ENCODE data around the gene DPYSL3. TPM values are rescaled to one million over a fixed set of nuclear protein-coding genes. Genes with fewer than 3 reads are reported as not detected.
"Not testable (repeated sequence)": the region's sequence is repeated elsewhere in the genome, so short reads cannot be mapped to it uniquely, and the experiment has no call there.

DPYSL3 gene
- polyA plus RNA-seq, 1 of the 3 experiments (the other 2 are of a cell fraction): 123 TPM

GRCh38 chr5:147554261-147554817, 44.5 kb upstream of the DPYSL3 start (continued):
- TF ChIP-seq RCOR1 (IDR thresholded peaks at IDR 0.05; ENCODE audit: low read length): peak; percentile 30; the same call in 1 of the 2 replicates
- no peak for TF ChIP-seq TAF1 (IDR thresholded peaks at IDR 0.05; ENCODE audit: borderline replicate concordance, low read depth, low read length)
- peak; percentile 99 for TF ChIP-seq TCF12 (IDR thresholded peaks at IDR 0.05)
- TF ChIP-seq FOXM1 (IDR thresholded peaks at IDR 0.05; ENCODE audit: low read depth): peak; percentile 94
- TF ChIP-seq RAD21 (IDR thresholded peaks at IDR 0.05; ENCODE audit: low read length): no peak
- TF ChIP-seq NRF1 (IDR thresholded peaks at IDR 0.05; ENCODE audit: low read depth, low read length): no peak
- no peak for TF ChIP-seq RFX5 (IDR thresholded peaks at IDR 0.05; ENCODE audit: low read length)
- peak; percentile 83 for TF ChIP-seq POLR2AphosphoS5 (IDR thresholded peaks at IDR 0.05; ENCODE audit: low read depth, low read length)
- TF ChIP-seq RXRA (IDR thresholded peaks at IDR 0.05; ENCODE audit: borderline replicate concordance, low read depth): peak; percentile 55
- TF ChIP-seq JUND (IDR thresholded peaks at IDR 0.05): peak; percentile 82
- peak; percentile 97 for TF ChIP-seq PBX3 (IDR thresholded peaks at IDR 0.05)
- TF ChIP-seq, protein P1, sequence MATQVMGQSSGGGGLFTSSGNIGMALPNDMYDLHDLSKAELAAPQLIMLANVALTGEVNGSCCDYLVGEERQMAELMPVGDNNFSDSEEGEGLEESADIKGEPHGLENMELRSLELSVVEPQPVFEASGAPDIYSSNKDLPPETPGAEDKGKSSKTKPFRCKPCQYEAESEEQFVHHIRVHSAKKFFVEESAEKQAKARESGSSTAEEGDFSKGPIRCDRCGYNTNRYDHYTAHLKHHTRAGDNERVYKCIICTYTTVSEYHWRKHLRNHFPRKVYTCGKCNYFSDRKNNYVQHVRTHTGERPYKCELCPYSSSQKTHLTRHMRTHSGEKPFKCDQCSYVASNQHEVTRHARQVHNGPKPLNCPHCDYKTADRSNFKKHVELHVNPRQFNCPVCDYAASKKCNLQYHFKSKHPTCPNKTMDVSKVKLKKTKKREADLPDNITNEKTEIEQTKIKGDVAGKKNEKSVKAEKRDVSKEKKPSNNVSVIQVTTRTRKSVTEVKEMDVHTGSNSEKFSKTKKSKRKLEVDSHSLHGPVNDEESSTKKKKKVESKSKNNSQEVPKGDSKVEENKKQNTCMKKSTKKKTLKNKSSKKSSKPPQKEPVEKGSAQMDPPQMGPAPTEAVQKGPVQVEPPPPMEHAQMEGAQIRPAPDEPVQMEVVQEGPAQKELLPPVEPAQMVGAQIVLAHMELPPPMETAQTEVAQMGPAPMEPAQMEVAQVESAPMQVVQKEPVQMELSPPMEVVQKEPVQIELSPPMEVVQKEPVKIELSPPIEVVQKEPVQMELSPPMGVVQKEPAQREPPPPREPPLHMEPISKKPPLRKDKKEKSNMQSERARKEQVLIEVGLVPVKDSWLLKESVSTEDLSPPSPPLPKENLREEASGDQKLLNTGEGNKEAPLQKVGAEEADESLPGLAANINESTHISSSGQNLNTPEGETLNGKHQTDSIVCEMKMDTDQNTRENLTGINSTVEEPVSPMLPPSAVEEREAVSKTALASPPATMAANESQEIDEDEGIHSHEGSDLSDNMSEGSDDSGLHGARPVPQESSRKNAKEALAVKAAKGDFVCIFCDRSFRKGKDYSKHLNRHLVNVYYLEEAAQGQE (IDR thresholded peaks at IDR 0.05; ENCODE audit: low read depth, low read length): peak; percentile 57; the same call in 1 of the 2 replicates
- TF ChIP-seq MXI1 (IDR thresholded peaks at IDR 0.05; ENCODE audit: low read depth, low read length): no peak
- no peak for TF ChIP-seq EZH2phosphoT487 (IDR thresholded peaks at IDR 0.05; ENCODE audit: borderline replicate concordance, low read depth)

GRCh38 chr5:147553817-147554216, 43.9 kb upstream of the DPYSL3 start:
- Histone ChIP-seq H3K4me1 (ENCODE audit: control insufficient read depth in 1 of 2, insufficient read depth in 2 of 2, low read depth in 1 of 2, low read length in 1 of 2) (peaks cover 9 to 12% of the 10 kb centered on the region in 2 experiments; a peak in 2 of 4 replicates), H3K4me3 (ENCODE audit: low read depth in 2 of 2, low read length in 1 of 2) (peak overlapping the region in 1 of 2 experiments; percentile 16; a peak in 1 of 4 replicates), H3K9ac (peak overlapping the region; percentile 75), H3F3A (replicated peaks; ENCODE audit: insufficient read depth) (peaks cover 19% of the 10 kb centered on the region), H3K27ac (ENCODE audit: low read depth in 2 of 2, low read length in 1 of 2) (peak overlapping the region; percentile 90 to 97), H3K4me2 (peak overlapping the region; percentile 65), H2AFZ (ENCODE audit: low read depth) (peak overlapping the region; percentile 36)
- H3K36me3 ChIP-seq (replicated peaks in 1 of 2; ENCODE audit: control insufficient read depth in 1 of 2, insufficient read depth in 2 of 2, low read length in 1 of 2); H3K9me3 ChIP-seq; H3K9me2 ChIP-seq; H3K27me3 ChIP-seq (ENCODE audit: insufficient read depth); POLR2A ChIA-PET; H4K20me1 ChIP-seq (ENCODE audit: insufficient read depth); H3K79me2 ChIP-seq (ENCODE audit: insufficient read depth); DNase-seq: not testable (repeated sequence)
- CTCF ChIA-PET: interaction anchor here (0.8 to 2.1 kb wide), 11 partner anchors 10 to 588 kb away, joined by 3 to 9 read pairs (median 6); partner anchors contain the start of gene DPYSL3
- 70% methylated on average over 5 of the region's 5 CpGs for WGBS (ENCODE audit: low lambda C conversion rate)

Data from SK-N-SH (cell line).